SU-DHL-6 (cell line): ENCODE measurements around the gene GTF2H1.

Experiments used
- H2AFZ ChIP-seq: fragments of 200-600 bp; sonication (generic); 2 replicates; pipeline ENCODE4 v1.6.1; 2014; ENCODE audit warnings: low read depth, mild to moderate bottlenecking, moderate library complexity, mixed read lengths, antibody characterized with exemption, low read length; ENCODE audit not compliant: severe bottlenecking
- H3F3A ChIP-seq: fragments of 200-600 bp; shearing (Covaris generic); 2 replicates; pipeline ENCODE4 v1.6.0; 2016; ENCODE audit warnings: antibody characterized with exemption, mild to moderate bottlenecking; ENCODE audit not compliant: insufficient read depth
- H3K27ac ChIP-seq: fragments of 200-600 bp; sonication (generic); 2 replicates; pipeline ENCODE4 v1.5.1; 2016; ENCODE audit warnings: low read depth, mild to moderate bottlenecking, low read length, moderate library complexity, mixed read lengths
- H3K27me3 ChIP-seq: fragments of 200-600 bp; sonication (generic), shearing (Covaris generic); 2 replicates; pipeline ENCODE4 v1.6.0; 2014; ENCODE audit warnings: mild to moderate bottlenecking, low read length
- H3K36me3 ChIP-seq: fragments of 200-600 bp; sonication (generic); 2 replicates; pipeline ENCODE4 v1.6.1; 2014; ENCODE audit warnings: mild to moderate bottlenecking, low read length, mixed read lengths
- H3K4me2 ChIP-seq: fragments of 300-600, 200-600 bp; shearing (Covaris generic), sonication (generic); 2 replicates; pipeline ENCODE4 v1.6.0; 2014; ENCODE audit warnings: low read length, low read depth, mild to moderate bottlenecking; ENCODE audit not compliant: poor library complexity, severe bottlenecking
- H3K4me3 ChIP-seq: fragments of 200-600 bp; sonication (generic); 2 replicates; pipeline ENCODE4 v1.5.1; 2014; ENCODE audit warnings: antibody characterized with exemption, low read length, mild to moderate bottlenecking, mixed read lengths; ENCODE audit not compliant: insufficient read depth, poor library complexity, severe bottlenecking
- H3K79me2 ChIP-seq: fragments of 200-600 bp; sonication (generic); 2 replicates; pipeline ENCODE4 v1.6.1; 2014; ENCODE audit warnings: mild to moderate bottlenecking, low read length, moderate library complexity; ENCODE audit not compliant: insufficient read depth
- H3K9ac ChIP-seq: fragments of 200-600 bp; sonication (generic); 2 replicates; pipeline ENCODE4 v1.7.0; 2014; ENCODE audit warnings: mild to moderate bottlenecking, low read length
- H3K9me2 ChIP-seq: fragments of 200-600 bp; sonication (generic); replicated peaks from 2 replicates; pipeline ENCODE4 v1.6.1; 2014; ENCODE audit warnings: low read length; ENCODE audit not compliant: insufficient read depth
- H3K9me3 ChIP-seq: fragments of 200-600 bp; sonication (generic); 2 replicates; pipeline ENCODE4 v1.6.1; 2014; ENCODE audit warnings: low read length, mixed read lengths; ENCODE audit not compliant: insufficient read depth
- H4K20me1 ChIP-seq: fragments of 200-600 bp; sonication (generic); 2 replicates; pipeline ENCODE4 v1.6.1; 2014; ENCODE audit warnings: low read depth, mild to moderate bottlenecking, antibody characterized with exemption, low read length, moderate library complexity, mixed read lengths
- EZH2phosphoT487 ChIP-seq: fragments of 200-600 bp; sonication (generic), shearing (Covaris generic); conservative IDR thresholded peaks from 2 replicates; pipeline ENCODE4 v1.6.1; 2018; ENCODE audit warnings: mild to moderate bottlenecking, antibody characterized with exemption, low read length, moderate library complexity, mixed read lengths
- TF ChIP-seq, protein P1 (sequence below): fragments of 200-600 bp; sonication (generic); IDR thresholded peaks from one replicate; pipeline ENCODE4 v1.5.1; 2017; ENCODE audit warnings: antibody characterized with exemption, mild to moderate bottlenecking, low read length, moderate library complexity; ENCODE audit not compliant: insufficient read depth, poor library complexity, severe bottlenecking

GTF2H1 gene

DNA sequence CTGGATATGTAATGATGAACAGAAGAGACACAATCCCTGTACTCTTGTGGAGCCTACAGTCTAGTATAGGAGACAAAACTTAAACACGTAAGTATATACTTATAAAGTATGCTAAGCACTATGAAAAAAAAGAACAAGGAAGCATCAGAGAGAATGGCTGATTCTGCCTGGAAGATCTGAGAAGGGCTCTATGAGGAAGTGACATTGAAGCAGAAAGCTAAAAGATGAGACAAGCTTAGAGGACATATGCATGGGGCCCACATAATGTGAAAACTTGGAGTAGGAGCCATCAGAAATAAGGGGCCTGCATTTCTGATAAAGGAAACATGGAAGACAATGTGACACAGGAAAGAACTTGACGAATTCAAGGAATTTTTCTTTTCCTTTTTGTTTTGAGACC lies 39.7 kb upstream of the GTF2H1 start:
- H3K36me3 ChIP-seq: peaks cover 31% of the 10 kb centered on the region
- no peak overlapping the region for H3K9ac ChIP-seq
- no peaks in the 10 kb centered on the region for H3K9me3 ChIP-seq
- TF ChIP-seq, protein P1, sequence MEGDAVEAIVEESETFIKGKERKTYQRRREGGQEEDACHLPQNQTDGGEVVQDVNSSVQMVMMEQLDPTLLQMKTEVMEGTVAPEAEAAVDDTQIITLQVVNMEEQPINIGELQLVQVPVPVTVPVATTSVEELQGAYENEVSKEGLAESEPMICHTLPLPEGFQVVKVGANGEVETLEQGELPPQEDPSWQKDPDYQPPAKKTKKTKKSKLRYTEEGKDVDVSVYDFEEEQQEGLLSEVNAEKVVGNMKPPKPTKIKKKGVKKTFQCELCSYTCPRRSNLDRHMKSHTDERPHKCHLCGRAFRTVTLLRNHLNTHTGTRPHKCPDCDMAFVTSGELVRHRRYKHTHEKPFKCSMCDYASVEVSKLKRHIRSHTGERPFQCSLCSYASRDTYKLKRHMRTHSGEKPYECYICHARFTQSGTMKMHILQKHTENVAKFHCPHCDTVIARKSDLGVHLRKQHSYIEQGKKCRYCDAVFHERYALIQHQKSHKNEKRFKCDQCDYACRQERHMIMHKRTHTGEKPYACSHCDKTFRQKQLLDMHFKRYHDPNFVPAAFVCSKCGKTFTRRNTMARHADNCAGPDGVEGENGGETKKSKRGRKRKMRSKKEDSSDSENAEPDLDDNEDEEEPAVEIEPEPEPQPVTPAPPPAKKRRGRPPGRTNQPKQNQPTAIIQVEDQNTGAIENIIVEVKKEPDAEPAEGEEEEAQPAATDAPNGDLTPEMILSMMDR: no peak
- no peak for TF ChIP-seq EZH2phosphoT487
- no peak overlapping the region for H2AFZ ChIP-seq
- H3K4me2 ChIP-seq: no peak overlapping the region
- no peaks in the 10 kb centered on the region for H3K9me2 ChIP-seq
- H3F3A ChIP-seq: peaks cover 10% of the 10 kb centered on the region; the same call in 1 of the 2 replicates
- H3K79me2 ChIP-seq: no peaks in the 10 kb centered on the region
- no peaks in the 10 kb centered on the region for H4K20me1 ChIP-seq
- no peaks in the 10 kb centered on the region for H3K27me3 ChIP-seq
- no peak overlapping the region for H3K4me3 ChIP-seq
- H3K27ac ChIP-seq: no peak overlapping the region

DNA sequence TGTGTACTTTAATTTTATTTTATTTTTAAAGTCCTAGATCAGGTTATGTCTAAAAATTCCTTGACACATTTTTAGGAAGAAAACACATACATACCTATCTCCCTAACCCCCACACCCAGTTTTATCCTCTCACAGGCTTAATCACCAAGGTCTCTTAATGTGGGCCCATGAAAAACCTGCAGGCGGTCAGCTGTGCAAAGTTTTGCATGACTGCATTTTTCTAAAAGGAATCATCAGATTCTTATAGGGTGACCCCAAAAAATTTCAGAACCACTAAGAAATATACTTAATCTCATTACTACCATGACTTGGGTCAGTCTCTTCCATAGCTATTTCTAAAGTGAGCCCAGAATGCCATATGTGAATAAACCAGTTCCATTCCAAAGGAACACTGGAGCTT lies 36.5 kb upstream of the GTF2H1 start:
- Histone ChIP-seq H3K9me3 (no peaks in the 10 kb centered on the region), H4K20me1 (no peaks in the 10 kb centered on the region), H3K9me2 (no peaks in the 10 kb centered on the region), H3K9ac (no peak overlapping the region), H2AFZ (no peak overlapping the region), H3K79me2 (no peaks in the 10 kb centered on the region), H3F3A (peaks cover 1% of the 10 kb centered on the region; the same call in 1 of the 2 replicates), H3K27me3 (no peaks in the 10 kb centered on the region), H3K4me3 (no peak overlapping the region), H3K27ac (no peak overlapping the region), H3K36me3 (peaks cover 52% of the 10 kb centered on the region), H3K4me2 (no peak overlapping the region)
- TF ChIP-seq, protein P1: no peak
- TF ChIP-seq EZH2phosphoT487: no peak

DNA sequence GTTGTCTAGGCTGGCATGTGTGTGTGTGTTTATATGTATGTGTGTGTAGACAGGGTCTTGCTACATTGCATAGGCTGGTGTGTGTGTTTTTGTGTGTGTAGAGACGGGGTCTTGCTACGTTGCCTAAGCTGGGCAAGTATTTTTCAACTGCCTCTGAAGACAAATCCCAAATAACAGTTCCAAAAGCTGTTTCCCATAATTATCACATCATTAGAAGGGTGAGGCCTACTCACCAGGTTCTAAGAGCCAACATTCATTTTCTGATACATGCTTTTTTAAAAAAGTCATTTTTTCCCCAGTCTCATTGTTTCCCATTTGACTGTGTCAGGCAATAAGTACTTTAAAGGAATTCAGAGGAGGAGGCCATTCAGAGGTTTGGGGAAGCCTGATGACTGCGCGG lies 33.5 kb upstream of the GTF2H1 start:
- H3K27me3 ChIP-seq: no peaks in the 10 kb centered on the region
- no peaks in the 10 kb centered on the region for H3F3A ChIP-seq
- no peak overlapping the region for H3K4me3 ChIP-seq
- TF ChIP-seq EZH2phosphoT487: no peak
- TF ChIP-seq, protein P1: no peak
- H3K9ac ChIP-seq: no peak overlapping the region
- no peaks in the 10 kb centered on the region for H3K9me3 ChIP-seq
- H2AFZ ChIP-seq: no peak overlapping the region
- no peaks in the 10 kb centered on the region for H3K9me2 ChIP-seq
- no peak overlapping the region for H3K4me2 ChIP-seq
- H4K20me1 ChIP-seq: no peaks in the 10 kb centered on the region
- peaks cover 67% of the 10 kb centered on the region for H3K36me3 ChIP-seq
- no peak overlapping the region for H3K27ac ChIP-seq
- no peaks in the 10 kb centered on the region for H3K79me2 ChIP-seq

DNA sequence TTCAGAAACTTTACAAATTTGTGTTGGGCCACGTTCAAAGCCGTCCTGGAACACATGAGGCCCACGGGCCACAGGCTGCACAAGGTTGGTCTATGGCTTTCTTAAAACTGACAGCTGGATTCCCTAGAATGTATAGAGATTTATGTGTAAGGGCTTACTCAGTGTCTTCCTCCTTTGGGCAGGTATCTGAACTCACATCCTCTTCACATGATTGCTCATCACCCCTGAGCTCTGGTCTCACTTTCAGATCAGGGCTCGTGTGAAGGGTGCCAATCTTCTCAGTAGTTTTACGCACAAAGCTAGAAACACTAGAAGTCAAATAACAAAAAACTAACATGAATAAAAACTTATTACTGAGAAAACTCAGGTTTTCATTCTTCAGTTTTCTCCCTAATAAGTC lies 27.5 kb upstream of the GTF2H1 start:
- Histone ChIP-seq H3K27ac (no peak overlapping the region), H3K9me2 (no peaks in the 10 kb centered on the region), H3K79me2 (no peaks in the 10 kb centered on the region), H3K27me3 (no peaks in the 10 kb centered on the region), H4K20me1 (no peaks in the 10 kb centered on the region), H3K9me3 (no peaks in the 10 kb centered on the region), H3K4me3 (no peak overlapping the region), H3F3A (peaks cover 4% of the 10 kb centered on the region; the same call in 1 of the 2 replicates), H3K9ac (no peak overlapping the region), H3K4me2 (no peak overlapping the region), H2AFZ (no peak overlapping the region), H3K36me3 (peaks cover 78% of the 10 kb centered on the region)
- no peak for TF ChIP-seq EZH2phosphoT487
- TF ChIP-seq, protein P1: no peak
